H9 (cell line): ENCODE results near the gene NKPD1. TPM values are rescaled to one million over a fixed set of nuclear protein-coding genes. Genes with fewer than 3 reads are reported as not detected.

ENCODE experiments used
- DNase-seq: peaks from one replicate; pipeline ENCODE4 v3.0.0-alpha.2; 2017
- H2AFZ ChIP-seq: one replicate; pipeline ENCODE4 v1.6.1; 2013; ENCODE audit warnings: mild to moderate bottlenecking, low read length, control low read depth, moderate library complexity
- H2AK5ac ChIP-seq: 2 replicates; pipeline ENCODE4 v1.6.1; 2013; ENCODE audit warnings: low read length, control low read depth, mixed read lengths; ENCODE audit not compliant: insufficient read length
- H2BK120ac ChIP-seq: one replicate; pipeline ENCODE4 v1.6.1; 2013; ENCODE audit warnings: low read depth, mild to moderate bottlenecking, low read length, control low read depth, inconsistent platforms; ENCODE audit not compliant: poor library complexity, severe bottlenecking
- H2BK12ac ChIP-seq: 2 replicates; pipeline ENCODE4 v1.6.1; 2013; ENCODE audit warnings: low read length, control low read depth, mixed read lengths, low read depth; ENCODE audit not compliant: insufficient read length
- H2BK15ac ChIP-seq: 2 replicates; pipeline ENCODE4 v1.6.1; 2013; ENCODE audit warnings: low read depth, low read length, control low read depth
- H2BK20ac ChIP-seq: one replicate; pipeline ENCODE4 v1.6.1; 2013; ENCODE audit warnings: low read depth, mild to moderate bottlenecking, low read length, control low read depth, inconsistent platforms; ENCODE audit not compliant: poor library complexity, severe bottlenecking
- H2BK5ac ChIP-seq: 2 replicates; pipeline ENCODE4 v1.6.1; 2013; ENCODE audit warnings: low read length, control low read depth, mixed read lengths; ENCODE audit not compliant: insufficient read length
- H3K14ac ChIP-seq: 2 replicates; pipeline ENCODE4 v1.6.1; 2013; ENCODE audit warnings: low read length, control low read depth; ENCODE audit not compliant: insufficient read depth
- H3K18ac ChIP-seq: 2 replicates; pipeline ENCODE4 v1.6.1; 2013; ENCODE audit warnings: low read depth, mild to moderate bottlenecking, mixed read lengths, low read length, control low read depth; ENCODE audit not compliant: insufficient read length
- H3K23ac ChIP-seq: 2 replicates; pipeline ENCODE4 v1.6.1; 2013; ENCODE audit warnings: low read length, control low read depth, mixed read lengths, low read depth; ENCODE audit not compliant: insufficient read length
- H3K23me2 ChIP-seq: 2 replicates; pipeline ENCODE4 v1.6.1; 2013; ENCODE audit warnings: low read depth, mild to moderate bottlenecking, mixed read lengths, low read length, control low read depth; ENCODE audit not compliant: insufficient read length, poor library complexity, severe bottlenecking
- H3K27ac ChIP-seq: 2 replicates; pipeline ENCODE4 v1.5.1; 2013; ENCODE audit warnings: low read length, control low read depth, mixed read lengths, low read depth; ENCODE audit not compliant: insufficient read length
- H3K27me3 ChIP-seq: 2 replicates; pipeline ENCODE4 v1.6.1; 2013; ENCODE audit warnings: low read length, control low read depth, inconsistent platforms; ENCODE audit not compliant: insufficient read depth
- H3K4ac ChIP-seq: 2 replicates; pipeline ENCODE4 v1.6.1; 2013; ENCODE audit warnings: low read depth, mild to moderate bottlenecking, control low read depth, inconsistent platforms, low read length, moderate library complexity
- H3K4me1 ChIP-seq: 2 replicates; pipeline ENCODE4 v1.6.1; 2013; ENCODE audit warnings: low read length, control low read depth, inconsistent platforms; ENCODE audit not compliant: insufficient read depth
- H3K4me2 ChIP-seq: 2 replicates; pipeline ENCODE4 v1.6.1; 2013; ENCODE audit warnings: low read length, control low read depth, mixed read lengths; ENCODE audit not compliant: insufficient read length, insufficient read depth
- H3K56ac ChIP-seq: 2 replicates; pipeline ENCODE4 v1.6.1; 2013; ENCODE audit warnings: low read depth, mild to moderate bottlenecking, mixed read lengths, low read length, control low read depth; ENCODE audit not compliant: insufficient read length
- H3K79me1 ChIP-seq: 2 replicates; pipeline ENCODE4 v1.6.1; 2013; ENCODE audit warnings: low read depth, mild to moderate bottlenecking, moderate library complexity, low read length, control low read depth, inconsistent platforms; ENCODE audit not compliant: insufficient read depth, poor library complexity, severe bottlenecking
- H3K79me2 ChIP-seq: 2 replicates; pipeline ENCODE4 v1.6.1; 2013; ENCODE audit warnings: low read length, control low read depth, inconsistent platforms; ENCODE audit not compliant: insufficient read depth
- H3K9ac ChIP-seq: 2 replicates; pipeline ENCODE4 v1.6.1; 2013; ENCODE audit warnings: low read length, control low read depth, mixed read lengths; ENCODE audit not compliant: insufficient read length; ENCODE audit errors: extremely low read depth
- H3K9me3 ChIP-seq: one replicate; pipeline ENCODE4 v1.6.1; 2013; ENCODE audit warnings: low read depth, low read length, inconsistent platforms; ENCODE audit not compliant: control insufficient read depth
- H3T11ph ChIP-seq: one replicate; pipeline ENCODE4 v1.6.1; 2013; ENCODE audit warnings: mild to moderate bottlenecking, low read length, control low read depth, inconsistent platforms
- H4K20me1 ChIP-seq: one replicate; pipeline ENCODE4 v1.6.1; 2013; ENCODE audit not compliant: control insufficient read depth, insufficient read length, insufficient read depth
- H4K5ac ChIP-seq: 2 replicates; pipeline ENCODE4 v1.6.1; 2013; ENCODE audit warnings: low read depth, mild to moderate bottlenecking, mixed read lengths, low read length, control low read depth; ENCODE audit not compliant: insufficient read length
- H4K8ac ChIP-seq: replicated peaks from 2 replicates; pipeline ENCODE4 v1.6.1; 2013; ENCODE audit warnings: low read length, control low read depth, mixed read lengths, low read depth; ENCODE audit not compliant: insufficient read length
- H4K91ac ChIP-seq: 2 replicates; pipeline ENCODE4 v1.6.1; 2013; ENCODE audit warnings: low read depth, mild to moderate bottlenecking, moderate library complexity, mixed read lengths, low read length, control low read depth; ENCODE audit not compliant: insufficient read length
- H3K27ac Mint-ChIP-seq, 3 experiments: 2 replicates in 2 of 3; 3 replicates in 1 of 3; pipeline ENCODE4 v1.8.0; 2020 to 2021; ENCODE audit warnings: mixed read lengths in 3 of 3, mild to moderate bottlenecking in 1 of 3, moderate library complexity in 1 of 3
- H3K27me3 Mint-ChIP-seq: 2 replicates; pipeline ENCODE4 v1.8.0; 2021; ENCODE audit warnings: low read depth, mild to moderate bottlenecking, moderate library complexity, mixed read lengths
- H3K36me3 Mint-ChIP-seq, 3 experiments: 2 replicates in 2 of 3; 3 replicates in 1 of 3; pipeline ENCODE4 v1.8.0; 2020 to 2021; ENCODE audit warnings: low read depth in 3 of 3, mixed read lengths in 3 of 3; ENCODE audit not compliant: insufficient read depth in 1 of 3
- H3K4me1 Mint-ChIP-seq, 2 experiments: 2 replicates each; pipeline ENCODE4 v1.8.0; 2020; ENCODE audit warnings: mixed read lengths in 2 of 2
- H3K4me3 Mint-ChIP-seq, 2 experiments: 2 replicates in 1 of 2; 3 replicates in 1 of 2; pipeline ENCODE4 v1.8.0; 2020 to 2021; ENCODE audit warnings: mild to moderate bottlenecking in 2 of 2, mixed read lengths in 2 of 2, moderate library complexity in 1 of 2
- H3K9me3 Mint-ChIP-seq, 2 experiments: 2 replicates in 1 of 2; 3 replicates in 1 of 2; pipeline ENCODE4 v1.8.0; 2020; ENCODE audit warnings: mild to moderate bottlenecking in 2 of 2, mixed read lengths in 2 of 2, moderate library complexity in 1 of 2
- WGBS: extraction: QIAGEN DNeasy Blood & Tissue Kit; methylation state at CpG from one replicate; pipeline ENCODE4 v1.1.7; 2013; ENCODE audit warnings: missing lambda C conversion rate, low lambda C conversion rate, mixed read lengths; ENCODE audit not compliant: insufficient read length; ENCODE audit errors: extremely low coverage; 5-methylcytosine and 5-hydroxymethylcytosine counted together
- total RNA-seq: library from RNA; stranded (reverse); gene quantifications from 2 replicates; pipeline ENCODE4 v1.2.1, GENCODE V29; 2021
- TF ChIP-seq, protein P1 (sequence below): fragments of 200-600 bp; sonication (generic); conservative IDR thresholded peaks from 3 replicates; pipeline ENCODE4 v1.8.0; 2021; ENCODE audit warnings: antibody characterized with exemption, mild to moderate bottlenecking

Gene NKPD1
- total RNA-seq, 1 experiment from 2014 or later, result 0.17 TPM

DNA sequence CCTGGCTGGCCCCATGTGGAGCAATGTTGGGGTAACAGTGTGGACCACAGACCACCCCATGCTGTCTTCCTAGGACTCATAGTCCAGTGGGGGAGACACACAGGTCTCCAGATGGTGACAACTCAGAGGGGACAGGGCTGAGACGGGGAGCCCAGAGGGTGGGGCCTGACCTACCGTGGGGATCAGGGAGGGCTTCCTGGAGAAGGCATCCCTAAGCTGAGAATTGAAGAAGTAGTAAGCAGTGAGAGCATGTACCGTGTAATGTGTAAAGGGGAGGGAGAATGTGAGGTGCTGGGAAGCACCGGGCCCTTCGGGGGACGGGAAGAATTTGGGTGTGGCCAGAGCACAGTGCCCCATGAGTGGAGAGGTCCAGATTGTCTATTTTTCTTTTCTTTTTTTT is 36.8 kb downstream of the NKPD1 start:
- no peak overlapping the region for H2AFZ ChIP-seq
- no peak overlapping the region for H3K4ac ChIP-seq
- H3K27ac ChIP-seq, result no peak overlapping the region
- Mint-ChIP-seq H3K9me3 (no peaks in the 10 kb centered on the region), H3K27me3 (no peaks in the 10 kb centered on the region), H3K27ac (peak overlapping the region in 1 of 3 experiments; percentile 42; a peak in 1 of 7 replicates), H3K4me1 (peaks cover 10 to 14% of the 10 kb centered on the region in 2 experiments), H3K36me3 (peaks cover 0 to 4% (median 0%) of the 10 kb centered on the region in 3 experiments; a peak in 2 of 7 replicates), H3K4me3 (no peak overlapping the region)
- H4K91ac ChIP-seq, result no peak overlapping the region
- H3K23me2 ChIP-seq, result no peaks in the 10 kb centered on the region
- H2BK12ac ChIP-seq, result no peak overlapping the region
- DNase-seq, result no peak
- H3K18ac ChIP-seq, result no peak overlapping the region
- TF ChIP-seq, protein P1, sequence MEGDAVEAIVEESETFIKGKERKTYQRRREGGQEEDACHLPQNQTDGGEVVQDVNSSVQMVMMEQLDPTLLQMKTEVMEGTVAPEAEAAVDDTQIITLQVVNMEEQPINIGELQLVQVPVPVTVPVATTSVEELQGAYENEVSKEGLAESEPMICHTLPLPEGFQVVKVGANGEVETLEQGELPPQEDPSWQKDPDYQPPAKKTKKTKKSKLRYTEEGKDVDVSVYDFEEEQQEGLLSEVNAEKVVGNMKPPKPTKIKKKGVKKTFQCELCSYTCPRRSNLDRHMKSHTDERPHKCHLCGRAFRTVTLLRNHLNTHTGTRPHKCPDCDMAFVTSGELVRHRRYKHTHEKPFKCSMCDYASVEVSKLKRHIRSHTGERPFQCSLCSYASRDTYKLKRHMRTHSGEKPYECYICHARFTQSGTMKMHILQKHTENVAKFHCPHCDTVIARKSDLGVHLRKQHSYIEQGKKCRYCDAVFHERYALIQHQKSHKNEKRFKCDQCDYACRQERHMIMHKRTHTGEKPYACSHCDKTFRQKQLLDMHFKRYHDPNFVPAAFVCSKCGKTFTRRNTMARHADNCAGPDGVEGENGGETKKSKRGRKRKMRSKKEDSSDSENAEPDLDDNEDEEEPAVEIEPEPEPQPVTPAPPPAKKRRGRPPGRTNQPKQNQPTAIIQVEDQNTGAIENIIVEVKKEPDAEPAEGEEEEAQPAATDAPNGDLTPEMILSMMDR, result no peak
- H4K20me1 ChIP-seq, result no peaks in the 10 kb centered on the region
- no peaks in the 10 kb centered on the region for H3K9me3 ChIP-seq
- no peak overlapping the region for H2BK120ac ChIP-seq
- H2BK15ac ChIP-seq, result no peak overlapping the region
- no peak overlapping the region for H2AK5ac ChIP-seq
- no peak overlapping the region for H4K8ac ChIP-seq
- H3K27me3 ChIP-seq, result no peaks in the 10 kb centered on the region
- no peak overlapping the region for H2BK5ac ChIP-seq
- H3K79me2 ChIP-seq, result no peaks in the 10 kb centered on the region; the same call in 1 of the 2 replicates
- H3K79me1 ChIP-seq, result peaks cover 6% of the 10 kb centered on the region
- no peak overlapping the region for H3K14ac ChIP-seq
- no peak overlapping the region for H3K9ac ChIP-seq
- H3K4me2 ChIP-seq, result no peak overlapping the region
- no peaks in the 10 kb centered on the region for H3K4me1 ChIP-seq
- H3K23ac ChIP-seq, result no peak overlapping the region
- no peak overlapping the region for H4K5ac ChIP-seq
- H3T11ph ChIP-seq, result no peak overlapping the region
- no peak overlapping the region for H3K56ac ChIP-seq
- H2BK20ac ChIP-seq, result no peak overlapping the region
- WGBS, result no CpG with 5 or more reads among the region's 6 CpGs
